ENCODE measurements around the gene VCPKMT. TPM values are rescaled to one million over a fixed set of nuclear protein-coding genes. Genes with fewer than 3 reads are reported as not detected.
A peak's percentile ranks its signal among the peaks of the same experiment; 100 is the strongest.

VCPKMT gene
- total RNA-seq, 3 donors from 2014 or later, result 5.0 to 8.5 (median 8.3) TPM

GRCh38 chr14:50085570-50086320, 30.6 kb downstream of the VCPKMT start:
- no peak for DNase-seq (ENCODE audit: low spot score in 2 of 2)
- H3K4me1 ChIP-seq, result peaks cover 7% of the 10 kb centered on the region in 2 donors
- no peaks in the 10 kb centered on the region for H3K27me3 ChIP-seq
- TF ChIP-seq CTCF (IDR thresholded peaks at IDR 0.05), result no peak
- TF ChIP-seq POLR2AphosphoS5 (IDR thresholded peaks at IDR 0.05), result no peak
- no peak for TF ChIP-seq POLR2A (IDR thresholded peaks at IDR 0.05)
- H3K27ac ChIP-seq, result no peak overlapping the region
- no peaks in the 10 kb centered on the region for H3K9me3 ChIP-seq
- H3K4me3 ChIP-seq, result no peak overlapping the region
- H3K36me3 ChIP-seq, result no peaks in the 10 kb centered on the region
- intact Hi-C loops (cut with DNase I; ENCODE audit: low total_unique reads), result no loop called here

- Histone ChIP-seq H3K27ac (peak overlapping the region; percentile 14 to 86), H3K9me3 (no peaks in the 10 kb centered on the region), H3K27me3 (no peaks in the 10 kb centered on the region), H3K4me1 (peaks cover 7% of the 10 kb centered on the region in 2 donors), H3K4me3 (no peak overlapping the region), H3K36me3 (no peaks in the 10 kb centered on the region)
- TF ChIP-seq POLR2AphosphoS5 (IDR thresholded peaks at IDR 0.05) (no peak), CTCF (IDR thresholded peaks at IDR 0.05) (no peak), POLR2A (IDR thresholded peaks at IDR 0.05) (no peak)
- no peak for DNase-seq (ENCODE audit: low spot score in 2 of 2)
- intact Hi-C loops (cut with DNase I; ENCODE audit: low total_unique reads), result no loop called here
Measured at GRCh38 chr14:50084666-50085065, 31.7 kb downstream of the VCPKMT start.

- H3K9me3 ChIP-seq, result no peaks in the 10 kb centered on the region
- no peaks in the 10 kb centered on the region for H3K27me3 ChIP-seq
- no peak for DNase-seq (ENCODE audit: low spot score in 2 of 2)
- intact Hi-C loops (cut with DNase I; ENCODE audit: low total_unique reads), result no loop called here
- no peak overlapping the region for H3K4me3 ChIP-seq
- TF ChIP-seq POLR2A (IDR thresholded peaks at IDR 0.05) (no peak), POLR2AphosphoS5 (IDR thresholded peaks at IDR 0.05) (no peak), CTCF (IDR thresholded peaks at IDR 0.05) (no peak)
- H3K36me3 ChIP-seq, result no peaks in the 10 kb centered on the region
- peaks cover 7% of the 10 kb centered on the region in 2 donors for H3K4me1 ChIP-seq
- peak overlapping the region; percentile 86 to 87 for H3K27ac ChIP-seq
Measured at GRCh38 chr14:50083467-50084337, 32.7 kb downstream of the VCPKMT start.

- intact Hi-C loops (cut with DNase I; ENCODE audit: low total_unique reads), result no loop called here
- H3K4me3 ChIP-seq, result no peak overlapping the region
- no peaks in the 10 kb centered on the region for H3K36me3 ChIP-seq
- no peak for DNase-seq (ENCODE audit: low spot score in 2 of 2)
- no peaks in the 10 kb centered on the region for H3K27me3 ChIP-seq
- TF ChIP-seq CTCF (IDR thresholded peaks at IDR 0.05) (no peak), POLR2AphosphoS5 (IDR thresholded peaks at IDR 0.05) (no peak)
- H3K9me3 ChIP-seq, result no peaks in the 10 kb centered on the region
- peaks cover 7% of the 10 kb centered on the region in 2 donors for H3K4me1 ChIP-seq
- peak overlapping the region; percentile 86 to 87 for H3K27ac ChIP-seq
Measured at GRCh38 chr14:50082784-50083466, 33.4 kb downstream of the VCPKMT start.
